HepG2 (cell line): ENCODE results near the gene MYO6. TPM values are rescaled to one million over a fixed set of nuclear protein-coding genes. Genes with fewer than 3 reads are reported as not detected.

Experiments
- ATAC-seq: fragments of 200-7000 bp; cut with Tn5 transposase; 3 replicates; pipeline ENCODE4 v1.9.1; 2020; ENCODE audit warnings: mild to moderate bottlenecking, moderate library complexity
- BruUV-seq: library from RNA; stranded (reverse); fragments of 400-500 nt; replicated peaks from 2 replicates; lab custom pipeline; 2021; lab: Mats Ljungman, UMichigan
- CTCF ChIA-PET: fragments of 300-600 bp; formaldehyde crosslinking; extraction: SDS; loops from one replicate; lab custom pipeline; 2021; ENCODE audit warnings: low total read pairs, inconsistent platforms, low intra/inter-chr PET ratio; lab: Yijun Ruan, JAX
- POLR2A ChIA-PET: fragments of 350-600 bp; sonication (Branson Sonifier 250); formaldehyde crosslinking; loops from one replicate; lab custom pipeline; 2020; ENCODE audit warnings: antibody characterized with exemption, inconsistent platforms; lab: Yijun Ruan, JAX
- DNase-seq: peaks from one replicate; pipeline ENCODE4 v3.0.0-alpha.2; 2015; ENCODE audit warnings: low spot score
- FAIRE-seq: peaks from 3 replicates; lab custom pipeline; 2011; peaks lifted over from hg19 to GRCh38; lab: Jason Lieb, UNC
- H2AFZ ChIP-seq: one replicate; pipeline ENCODE4 v1.6.1; 2011; ENCODE audit warnings: low read length, inconsistent platforms
- H3K27ac ChIP-seq: fragments of 300-600 bp; 3 replicates; pipeline ENCODE4 v1.8.0; 2011; ENCODE audit warnings: mixed run types, mild to moderate bottlenecking, mixed read lengths, low read length, inconsistent platforms; ENCODE audit not compliant: insufficient read depth; ENCODE audit errors: extremely low read length
- H3K27me3 ChIP-seq, 2 experiments: fragments of 200-600 bp in 1 of 2; 2 replicates in 1 of 2; 3 replicates in 1 of 2; pipeline versions ENCODE4 v1.6.0 to v1.8.0; 2011; ENCODE audit warnings: low read length in 2 of 2, mild to moderate bottlenecking in 2 of 2, moderate library complexity in 2 of 2, inconsistent platforms in 1 of 2; ENCODE audit not compliant: insufficient read depth in 2 of 2, control insufficient read depth in 1 of 2
- H3K36me3 ChIP-seq, 2 experiments: fragments of 200-600 bp in 1 of 2; replicated peaks in 1 of 2; 2 replicates in 1 of 2; 3 replicates in 1 of 2; pipeline versions ENCODE4 v1.5.1 to v1.8.0; 2011; ENCODE audit warnings: low read length in 2 of 2, inconsistent platforms in 1 of 2; ENCODE audit not compliant: insufficient read depth in 2 of 2, control insufficient read depth in 1 of 2
- H3K4me1 ChIP-seq: 2 replicates; pipeline ENCODE4 v1.5.1; 2012; ENCODE audit warnings: low read length, inconsistent platforms; ENCODE audit not compliant: insufficient read depth
- H3K4me2 ChIP-seq: 2 replicates; pipeline ENCODE4 v1.6.0; 2011; ENCODE audit warnings: low read depth, low read length, inconsistent platforms
- H3K4me3 ChIP-seq, 3 experiments: fragments of 200-600 bp in 1 of 3; sonication (generic), shearing (Covaris generic) in 1 of 3; replicated peaks in 1 of 3; 2 replicates each; pipeline ENCODE4 v1.5.1; 2011 to 2016; ENCODE audit warnings: low read length in 3 of 3, inconsistent platforms in 2 of 3, low read depth in 2 of 3, mild to moderate bottlenecking in 2 of 3, control low read depth in 1 of 3, mixed read lengths in 1 of 3; ENCODE audit not compliant: insufficient read depth in 1 of 3
- H3K79me2 ChIP-seq: one replicate; pipeline ENCODE4 v1.6.1; 2011; ENCODE audit warnings: low read length, inconsistent platforms; ENCODE audit not compliant: insufficient read depth
- H3K9ac ChIP-seq: 2 replicates; pipeline ENCODE4 v1.6.0; 2011; ENCODE audit warnings: mild to moderate bottlenecking, low read depth, low read length, inconsistent platforms; ENCODE audit not compliant: insufficient read depth
- H3K9me3 ChIP-seq: 2 replicates; pipeline ENCODE4 v1.5.1; 2012; ENCODE audit warnings: mild to moderate bottlenecking, low read length
- H4K20me1 ChIP-seq: 2 replicates; pipeline ENCODE4 v1.6.0; 2011; ENCODE audit warnings: inconsistent platforms, mild to moderate bottlenecking, low read length, moderate library complexity; ENCODE audit not compliant: insufficient read depth
- DPF2 ChIP-seq: sonication (generic); formaldehyde crosslinking; IDR thresholded peaks from 2 replicates; pipeline ENCODE4 v1.4.0; 2020; ENCODE audit warnings: mild to moderate bottlenecking, low read depth, missing genetic modification reagents, borderline replicate concordance
- FOXA3 ChIP-seq: IDR thresholded peaks from 2 replicates; pipeline ENCODE4 v1.6.1; 2016; ENCODE audit warnings: missing genetic modification reagents, missing compliant biosample characterization
- JARID2 ChIP-seq: sonication (generic); formaldehyde crosslinking; IDR thresholded peaks from 2 replicates; pipeline ENCODE4 v1.8.1; 2023; ENCODE audit warnings: missing genetic modification reagents, inconsistent platforms; ENCODE audit not compliant: insufficient replicate concordance
- KAT2B ChIP-seq: fragments of 150-350 bp; IDR thresholded peaks from 2 replicates; pipeline ENCODE4 v1.6.1; 2014; ENCODE audit warnings: low read depth, low read length, borderline replicate concordance
- MAX ChIP-seq: IDR thresholded peaks from 2 replicates; pipeline ENCODE4 v1.6.1; 2012; ENCODE audit warnings: inconsistent platforms
- MXI1 ChIP-seq: IDR thresholded peaks from 3 replicates; pipeline ENCODE4 v1.6.1; 2012; ENCODE audit warnings: low read depth, low read length, inconsistent platforms, borderline replicate concordance
- POLR2AphosphoS2 ChIP-seq: IDR thresholded peaks from 2 replicates; pipeline ENCODE4 v1.6.1; 2011; ENCODE audit warnings: low read depth, low read length, improper control_type of control experiment
- SMARCC2 ChIP-seq: fragments of 450-650 bp; IDR thresholded peaks from 2 replicates; pipeline ENCODE4 v1.6.1; 2017; ENCODE audit warnings: antibody characterized with exemption, mild to moderate bottlenecking
- TBL1XR1 ChIP-seq: fragments of 150-350 bp; IDR thresholded peaks from 2 replicates; pipeline ENCODE4 v1.6.1; 2014; ENCODE audit warnings: borderline replicate concordance, low read length; ENCODE audit not compliant: partially characterized antibody
- ZFY ChIP-seq: sonication (generic); formaldehyde crosslinking; IDR thresholded peaks from 2 replicates; pipeline ENCODE4 v1.4.0; 2020; ENCODE audit warnings: missing genetic modification reagents
- ZHX2 ChIP-seq, 2 experiments: sonication (generic) in 1 of 2; formaldehyde crosslinking in 1 of 2; IDR thresholded peaks; 2 replicates each; pipeline versions ENCODE4 v1.6.1 to v1.9.0; 2014 to 2022; ENCODE audit warnings: antibody characterized with exemption in 1 of 2, borderline replicate concordance in 1 of 2, inconsistent platforms in 1 of 2, low read depth in 1 of 2, missing genetic modification reagents in 1 of 2
- ZNF569 ChIP-seq: sonication (generic); formaldehyde crosslinking; IDR thresholded peaks from 2 replicates; pipeline ENCODE4 v1.5.0; 2020; ENCODE audit warnings: mild to moderate bottlenecking, missing genetic modification reagents, moderate library complexity, borderline replicate concordance
- ZNF674 ChIP-seq: sonication (generic); formaldehyde crosslinking; IDR thresholded peaks from 2 replicates; pipeline ENCODE4 v1.5.0; 2020; ENCODE audit warnings: low read depth, mild to moderate bottlenecking, missing genetic modification reagents
- ZNF749 ChIP-seq: sonication (generic); formaldehyde crosslinking; IDR thresholded peaks from 2 replicates; pipeline ENCODE4 v1.8.0; 2022; ENCODE audit warnings: mild to moderate bottlenecking, missing genetic modification reagents, moderate library complexity, borderline replicate concordance
- whole genome bisulfite sequencing: methylation state at CpG from one replicate; pipeline ENCODE4 v1.1.6; 2017; ENCODE audit warnings: low lambda C conversion rate; 5-methylcytosine and 5-hydroxymethylcytosine counted together
- in situ Hi-C: cut with HindIII; loops from 2 replicates; pipeline ENCODE4 v1.10.0; 2017; ENCODE audit warnings: low pct_unique_long_range_greater_than_20kb; ENCODE audit not compliant: extremely low pct_ligation_motif_present
- intact Hi-C: fragments of 100-400 bp; cut with micrococcal nuclease; formaldehyde crosslinking; loops from one replicate; pipeline ENCODE4 v1.10.0; 2022; ENCODE audit not compliant: unreplicated experiment
- polyA plus RNA-seq, 8 experiments: library from polyadenylated mRNA; depleted of rRNA in 3 of 8; stranded (reverse) in 7 of 8; unstranded in 1 of 8; fragments of >200 nt; fragmentation: Illumina TruSeq in 4 of 8; extraction: Trizol in 4 of 8; gene quantifications; 2 replicates each; pipeline versions ENCODE4 v1.2.1 to v1.2.3, GENCODE V29; 2011 to 2016; ENCODE audit warnings: low read depth in 4 of 8, missing spikeins in 1 of 8, mixed read lengths in 1 of 8; ENCODE audit not compliant: insufficient read depth in 1 of 8
- total RNA-seq, 5 experiments: library from RNA; depleted of rRNA; stranded (reverse); fragments of >200 nt; fragmentation: Illumina TruSeq; extraction: Trizol; gene quantifications; 2 replicates each; pipeline ENCODE4 v1.2.3, GENCODE V29; 2016; ENCODE audit warnings: low read depth in 1 of 5

MYO6 gene
- total and polyA plus RNA-seq, 2 of the 13 experiments (the other 11 are each of a cell fraction or from before 2014, with no cell fraction given) = 5.4 to 7.5 TPM

DNA sequence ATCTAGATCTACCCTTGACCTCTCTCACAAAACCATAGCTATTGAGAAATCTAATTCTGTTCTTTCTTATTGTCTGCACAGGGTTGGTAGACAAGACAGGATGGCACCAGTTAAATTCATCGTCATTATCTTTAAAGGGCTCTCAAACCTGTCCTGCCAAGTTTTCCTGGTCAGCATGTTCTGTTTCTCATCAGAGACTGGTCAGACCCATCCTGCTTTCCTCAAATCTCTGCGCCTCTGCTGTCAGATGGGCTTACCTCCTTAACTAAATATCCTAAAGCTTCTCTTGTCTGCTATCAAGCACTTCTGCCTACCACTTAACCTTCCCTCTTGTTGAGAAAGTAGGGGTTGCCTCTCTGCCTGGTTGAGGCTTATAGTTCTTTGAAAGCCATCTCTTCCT, 125.2 kb downstream of the MYO6 start:
- ChIA-PET POLR2A (no interaction called here), CTCF (no interaction called here)
- Histone ChIP-seq H3K27me3 (no peaks in the 10 kb centered on the region), H4K20me1 (no peaks in the 10 kb centered on the region), H3K79me2 (no peaks in the 10 kb centered on the region), H3K9me3 (no peaks in the 10 kb centered on the region), H3K4me3 (no peak overlapping the region), H3K27ac (no peak overlapping the region), H3K9ac (no peak overlapping the region), H2AFZ (no peak overlapping the region), H3K4me1 (no peaks in the 10 kb centered on the region), H3K4me2 (no peak overlapping the region), H3K36me3 (no peaks in the 10 kb centered on the region; a peak in 2 of 5 replicates)
- ATAC-seq (no peak), DNase-seq (no peak), FAIRE-seq (no peak)
- intact Hi-C loops (no loop called here), in situ Hi-C loops (no loop called here)
- 91% methylated on average over 2 of the region's 2 CpGs for WGBS
- no TSS peak for BruUV-seq
- TF ChIP-seq ZFY (CRISPR knock-in tag) = no peak
- TF ChIP-seq MXI1 = no peak
- TF ChIP-seq MAX = no peak
- no peak for TF ChIP-seq JARID2 (CRISPR knock-in tag)
- no peak for TF ChIP-seq TBL1XR1
- no peak for TF ChIP-seq ZNF674 (CRISPR knock-in tag)
- TF ChIP-seq ZNF749 (CRISPR knock-in tag) = no peak
- TF ChIP-seq KAT2B = no peak
- no peak for TF ChIP-seq DPF2 (CRISPR knock-in tag)
- no peak for TF ChIP-seq POLR2AphosphoS2
- TF ChIP-seq ZHX2 (IDR thresholded peaks at IDR 0.05; ENCODE audit: low read depth) = no peak
- TF ChIP-seq ZHX2 (CRISPR knock-in tag; IDR thresholded peaks at IDR 0.05; ENCODE audit: borderline replicate concordance) = no peak
- TF ChIP-seq FOXA3 (CRISPR knock-in tag) = no peak
- TF ChIP-seq SMARCC2 = no peak
- TF ChIP-seq ZNF569 (CRISPR knock-in tag) = no peak
